ENCODE measurements around the gene MBL2.

Gene MBL2

DNA sequence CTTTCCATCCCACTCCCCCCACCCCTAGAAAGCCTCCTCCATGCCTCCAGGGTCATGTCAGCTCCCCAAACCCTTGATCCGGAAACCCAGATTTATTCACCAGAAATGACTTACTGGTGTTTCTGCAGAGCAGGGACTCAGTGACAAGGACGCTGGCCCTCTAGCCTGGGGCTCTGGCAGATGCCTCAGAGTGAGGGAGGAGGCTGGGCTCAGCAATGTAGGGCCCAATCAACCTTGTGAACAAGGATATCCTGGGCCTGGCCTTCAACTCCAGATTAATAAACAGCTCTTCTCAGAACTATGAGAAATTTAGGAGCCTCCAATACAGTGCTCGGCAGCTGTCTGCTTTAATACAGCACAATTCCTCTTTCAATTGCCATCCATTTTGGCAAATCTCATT is at the start of gene MBL2:
MBL2 (minus strand) TSS at position 162 of the 400 bp plus-strand sequence. CDS start 1,149 bp downstream, outside the sequence.
- no peak for DNase-seq

DNA sequence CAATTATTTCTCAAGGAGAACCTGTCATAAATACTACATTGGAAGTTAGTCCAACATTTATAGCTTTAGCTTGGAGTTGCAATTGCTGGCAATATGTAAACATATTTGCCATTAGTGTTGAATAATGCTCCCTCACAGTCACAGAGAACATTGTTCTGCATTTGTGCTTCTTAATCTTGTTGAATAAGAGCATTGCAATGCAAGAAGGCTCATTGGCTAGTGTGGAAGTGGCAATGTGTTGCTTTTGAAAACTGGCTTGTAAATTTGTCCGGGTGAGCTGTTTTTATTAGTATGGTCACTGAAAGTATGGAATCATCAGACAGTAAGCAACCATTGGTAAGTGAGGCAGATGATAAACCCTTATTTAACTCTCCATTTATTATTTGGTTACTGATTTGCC is 47.7 kb upstream of the MBL2 start:
- no peak for DNase-seq

DNA sequence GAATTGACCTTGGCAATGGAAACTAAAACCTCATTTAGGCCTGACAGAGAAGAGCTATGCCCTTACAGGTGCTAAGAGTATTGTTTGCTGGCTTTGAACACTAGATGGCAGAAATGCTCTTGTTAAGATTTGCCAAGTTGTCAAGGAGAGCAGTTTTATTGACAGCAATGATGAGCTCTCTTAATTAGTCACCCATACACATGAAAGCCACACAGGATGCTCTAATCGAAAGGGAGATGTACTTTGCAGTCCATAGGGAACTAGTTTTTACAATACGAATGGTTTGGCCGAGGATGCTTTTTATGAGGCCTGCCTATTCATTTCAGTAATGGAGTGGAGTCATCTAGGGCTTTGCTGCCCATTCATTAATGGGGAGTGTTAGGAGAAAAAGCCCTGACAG is 45.4 kb upstream of the MBL2 start:
- peak; percentile 66 for DNase-seq

DNA sequence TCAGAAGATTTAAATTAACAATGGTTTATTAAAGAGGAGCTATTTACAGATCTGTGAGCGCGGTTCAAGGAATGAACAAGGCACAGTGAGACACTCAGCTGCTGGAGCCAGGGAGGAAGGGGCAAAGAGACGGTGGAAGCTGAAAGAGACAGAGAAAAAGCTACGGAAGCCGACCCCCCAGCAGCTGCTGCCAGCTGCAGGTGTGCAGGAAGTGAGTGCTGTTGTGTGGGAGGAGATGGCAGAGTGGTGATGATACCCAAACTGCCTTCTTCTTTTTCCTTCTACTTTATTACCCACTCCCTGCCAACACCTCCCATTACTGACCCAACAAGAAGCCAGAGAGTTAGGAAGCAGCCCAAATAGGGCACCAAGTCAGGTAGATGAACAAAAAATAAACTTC is 41.9 kb upstream of the MBL2 start:
- DNase-seq: no peak

DNA sequence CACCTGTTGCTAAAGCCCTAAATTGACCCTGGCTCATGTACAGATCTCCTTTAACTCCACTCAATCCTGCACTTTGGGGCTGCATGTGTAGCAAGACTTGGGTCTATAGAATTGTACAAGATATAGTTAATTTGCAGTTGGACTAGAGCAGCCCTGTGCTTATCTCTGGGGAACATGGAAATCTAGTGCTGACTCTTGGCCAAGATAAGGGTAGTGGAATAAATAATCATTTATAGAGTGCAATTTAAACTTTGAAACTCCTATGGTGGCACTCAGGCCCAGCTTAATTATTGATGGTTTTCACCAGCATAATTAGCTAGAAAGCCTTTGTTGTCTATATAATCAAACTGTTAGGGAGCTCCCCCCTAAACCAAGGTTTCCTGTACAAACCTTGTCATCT is 39.2 kb upstream of the MBL2 start:
- no peak for DNase-seq

DNA sequence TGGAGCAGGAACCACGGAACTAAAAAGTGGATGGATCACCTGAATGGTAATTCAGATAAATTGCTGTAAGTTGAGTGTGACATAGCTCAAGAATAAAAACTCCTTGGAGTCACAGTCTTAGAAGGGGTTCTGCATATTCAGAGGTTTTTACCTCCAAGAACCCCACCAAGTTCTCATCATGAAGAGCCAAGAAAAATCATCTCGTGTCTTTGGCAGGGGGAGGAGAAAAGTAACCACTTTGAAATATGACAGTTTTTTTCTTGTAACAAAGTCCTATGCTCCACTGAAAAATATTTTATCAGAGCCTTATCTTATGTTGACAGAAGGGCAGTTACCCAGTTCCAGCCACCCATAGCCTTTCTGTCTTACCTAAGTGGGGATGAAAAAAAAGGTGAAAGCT is 38.2 kb upstream of the MBL2 start:
- DNase-seq: no peak

DNA sequence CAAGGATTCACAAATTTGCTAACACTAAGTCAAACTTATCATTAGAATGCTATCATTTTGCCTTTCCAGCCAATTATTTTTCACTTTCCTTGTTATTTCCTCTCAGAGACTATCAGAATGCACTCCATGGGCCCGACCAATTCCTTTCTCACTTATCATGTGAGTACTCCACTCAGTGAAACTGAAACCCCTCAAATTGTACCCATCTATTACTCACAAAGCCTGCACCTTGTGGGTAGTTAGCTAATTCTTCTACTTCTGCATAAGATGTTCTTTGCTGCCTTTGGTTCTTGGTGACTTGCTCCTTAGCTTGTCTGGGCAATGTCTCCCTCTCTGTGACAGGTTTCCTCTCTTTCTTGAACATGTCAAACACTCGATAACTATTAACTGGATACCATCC is 35.2 kb upstream of the MBL2 start:
- no peak for DNase-seq

DNA sequence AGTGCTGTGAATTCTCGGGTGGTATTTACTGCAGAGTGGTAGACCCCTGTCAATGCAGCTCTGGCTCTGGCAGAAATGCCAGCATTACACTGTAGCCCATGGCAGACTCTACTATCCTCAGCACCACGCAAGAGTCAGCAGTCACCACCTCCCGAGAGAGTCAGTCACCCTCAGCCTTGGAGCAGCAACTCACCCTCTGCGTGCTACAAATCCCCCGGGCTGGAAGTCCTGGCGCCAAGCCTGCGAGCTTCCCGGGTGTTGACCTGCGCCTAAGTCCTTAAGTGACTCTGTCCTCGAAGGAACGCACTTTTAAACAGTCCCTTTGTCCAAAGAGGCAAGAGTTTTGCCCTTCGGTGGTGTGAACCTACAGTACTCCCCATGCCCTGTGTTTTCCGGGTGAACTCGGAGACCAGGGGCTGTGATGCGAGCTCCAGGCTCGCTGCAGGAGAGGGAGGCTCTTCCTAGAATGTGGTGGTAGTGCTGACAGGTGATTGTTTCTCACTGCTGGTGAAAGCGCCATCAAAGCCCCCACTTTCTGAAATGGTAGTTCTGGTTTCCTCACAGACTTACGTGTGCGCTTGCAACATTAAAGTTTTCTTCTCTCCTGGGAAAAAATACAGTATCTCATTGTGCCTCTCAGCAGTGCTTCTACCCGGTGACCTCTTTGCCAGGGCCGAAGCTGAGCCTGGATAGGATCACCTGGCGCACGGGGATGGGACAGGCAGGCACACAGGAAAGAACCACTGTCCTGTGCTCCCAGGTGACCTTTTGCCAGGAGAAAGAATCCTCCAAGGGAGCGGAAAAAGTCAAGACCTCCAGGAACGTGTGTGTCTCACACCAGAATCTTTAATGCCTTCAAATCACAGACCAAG is 33.1 kb upstream of the MBL2 start:
- no peak for DNase-seq

DNA sequence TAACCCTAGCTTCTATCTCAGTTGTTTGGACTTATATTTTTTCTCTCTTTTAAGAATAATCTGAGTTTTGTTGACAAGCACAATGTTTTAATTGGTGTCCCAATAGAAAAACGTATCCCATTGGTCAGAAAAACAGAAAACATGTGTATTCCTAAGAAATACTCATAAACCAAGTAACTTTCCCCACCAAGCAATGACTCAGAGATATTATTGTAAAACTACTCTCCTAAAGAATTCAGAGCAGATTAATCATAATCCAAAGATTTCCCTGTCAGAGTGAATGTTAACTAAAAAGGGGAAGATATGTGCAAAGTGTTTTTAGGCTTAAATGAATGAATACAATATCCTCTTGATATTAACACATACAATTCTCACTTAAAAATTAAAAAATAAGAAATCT is 29.4 kb upstream of the MBL2 start:
- peak; percentile 40 for DNase-seq

DNA sequence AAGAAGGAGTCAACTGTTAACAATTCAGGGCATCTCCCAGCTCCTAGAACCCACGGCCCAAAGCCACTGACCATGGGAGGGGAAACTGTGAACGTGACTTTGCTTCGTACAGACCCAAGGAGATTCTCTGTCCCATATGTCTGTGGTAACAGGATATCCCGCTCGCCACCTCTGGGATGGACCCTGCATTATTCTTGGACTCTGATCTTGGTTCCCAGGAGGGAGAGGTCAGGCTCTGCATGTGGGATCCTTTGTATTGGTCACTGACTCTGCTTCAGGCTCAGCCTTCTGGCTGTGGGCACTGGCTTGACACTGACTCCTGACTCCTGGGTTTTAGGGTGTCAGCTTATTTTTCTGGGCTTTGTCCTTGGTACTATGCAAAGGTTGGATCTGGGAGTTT is 13.5 kb upstream of the MBL2 start:
- DNase-seq: no peak

DNA sequence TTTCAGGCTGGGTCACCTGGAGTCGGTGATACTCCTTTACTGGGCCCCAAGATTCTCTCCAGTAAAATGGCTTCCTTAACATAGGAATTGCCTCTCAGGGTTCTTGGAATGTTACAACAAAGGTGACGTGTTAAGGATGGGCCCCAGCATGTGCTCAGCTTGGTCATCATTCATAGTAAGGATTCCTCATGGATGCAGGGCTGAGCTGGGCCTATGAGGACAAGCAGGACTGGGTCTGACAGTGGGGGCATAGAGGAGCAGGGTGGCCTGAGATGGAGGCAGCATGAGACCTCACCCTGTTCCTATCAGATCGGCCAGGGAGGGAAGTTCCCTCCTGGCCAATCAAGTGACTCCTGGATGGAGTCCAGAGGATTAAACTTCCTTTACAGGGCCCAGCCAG is 12.8 kb upstream of the MBL2 start:
- DNase-seq: no peak

DNA sequence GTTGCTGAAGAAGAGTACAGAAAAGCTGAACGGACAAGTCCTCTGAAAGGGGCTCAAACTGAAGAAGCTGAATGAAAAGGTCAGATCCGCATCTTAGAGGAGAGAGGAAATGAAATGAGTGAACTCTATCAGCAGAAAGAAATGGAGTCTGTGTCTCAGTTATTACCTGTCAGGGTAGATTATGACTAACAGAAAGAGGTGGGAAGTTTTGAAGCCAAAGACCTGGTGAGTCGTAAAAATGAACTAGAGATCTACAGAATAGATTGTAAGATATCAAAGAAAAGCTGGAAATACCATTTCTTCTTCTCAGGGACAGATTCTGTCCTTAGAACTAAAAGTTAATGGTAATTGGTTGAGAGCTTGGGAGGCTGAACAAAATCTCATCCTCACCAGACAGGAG is 11.1 kb upstream of the MBL2 start:
- DNase-seq: no peak

DNA sequence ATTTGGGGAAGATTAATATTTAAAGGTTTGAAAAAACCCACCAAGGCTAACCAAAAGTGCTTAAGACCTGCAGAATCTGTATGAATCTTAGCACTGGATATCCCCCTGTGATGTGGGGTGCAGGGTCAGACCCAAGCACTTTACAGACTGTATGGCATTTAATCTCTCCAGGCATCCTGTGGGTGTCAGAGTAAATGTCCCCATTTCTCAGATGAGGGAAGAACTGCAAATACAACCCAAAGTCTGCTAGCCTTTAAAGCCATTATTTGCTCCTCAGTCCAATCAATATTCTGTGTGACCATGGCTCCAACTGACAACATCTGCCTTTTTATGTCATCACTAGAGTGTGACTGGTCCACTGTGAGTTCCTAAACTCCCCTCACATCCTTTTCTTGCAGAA is 10.0 kb upstream of the MBL2 start:
- no peak for DNase-seq

DNA sequence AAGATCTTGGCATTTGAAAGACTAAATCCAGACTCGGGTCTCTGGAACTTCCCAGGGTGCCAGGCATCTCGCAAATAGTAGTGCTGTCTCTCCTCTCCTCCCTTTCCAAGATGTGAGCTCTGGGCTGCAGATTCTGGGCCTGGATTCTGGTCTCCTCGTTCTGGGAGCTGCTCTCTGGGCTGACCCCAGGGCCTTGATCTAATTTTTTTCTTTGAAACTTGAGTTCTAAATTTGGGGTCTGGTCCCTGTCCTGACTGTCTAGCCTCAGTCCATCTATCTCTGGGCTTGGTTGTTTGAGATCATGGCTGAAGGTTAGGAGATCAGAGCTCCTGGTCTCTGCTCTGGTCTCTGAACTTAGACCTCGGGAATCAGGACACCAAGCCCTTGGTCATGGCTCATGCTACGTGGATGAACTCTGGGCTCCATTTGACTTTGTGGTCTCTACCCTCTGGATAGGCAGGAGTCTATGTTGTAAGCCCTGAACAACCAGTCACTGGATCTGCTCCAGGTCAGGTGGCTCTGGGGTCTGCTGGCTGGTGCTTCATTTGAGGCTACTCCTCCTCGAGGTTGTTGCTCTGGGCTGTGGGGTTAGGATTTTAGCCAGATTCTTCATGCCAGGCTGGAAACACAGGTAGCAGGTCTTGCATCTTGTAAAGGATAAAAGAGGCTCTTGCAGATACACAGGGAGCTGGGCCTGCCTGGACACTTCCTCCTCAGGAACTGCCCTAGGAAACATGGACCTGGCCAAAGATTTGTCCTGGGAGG is 8.0 kb upstream of the MBL2 start:
- DNase-seq: no peak

DNA sequence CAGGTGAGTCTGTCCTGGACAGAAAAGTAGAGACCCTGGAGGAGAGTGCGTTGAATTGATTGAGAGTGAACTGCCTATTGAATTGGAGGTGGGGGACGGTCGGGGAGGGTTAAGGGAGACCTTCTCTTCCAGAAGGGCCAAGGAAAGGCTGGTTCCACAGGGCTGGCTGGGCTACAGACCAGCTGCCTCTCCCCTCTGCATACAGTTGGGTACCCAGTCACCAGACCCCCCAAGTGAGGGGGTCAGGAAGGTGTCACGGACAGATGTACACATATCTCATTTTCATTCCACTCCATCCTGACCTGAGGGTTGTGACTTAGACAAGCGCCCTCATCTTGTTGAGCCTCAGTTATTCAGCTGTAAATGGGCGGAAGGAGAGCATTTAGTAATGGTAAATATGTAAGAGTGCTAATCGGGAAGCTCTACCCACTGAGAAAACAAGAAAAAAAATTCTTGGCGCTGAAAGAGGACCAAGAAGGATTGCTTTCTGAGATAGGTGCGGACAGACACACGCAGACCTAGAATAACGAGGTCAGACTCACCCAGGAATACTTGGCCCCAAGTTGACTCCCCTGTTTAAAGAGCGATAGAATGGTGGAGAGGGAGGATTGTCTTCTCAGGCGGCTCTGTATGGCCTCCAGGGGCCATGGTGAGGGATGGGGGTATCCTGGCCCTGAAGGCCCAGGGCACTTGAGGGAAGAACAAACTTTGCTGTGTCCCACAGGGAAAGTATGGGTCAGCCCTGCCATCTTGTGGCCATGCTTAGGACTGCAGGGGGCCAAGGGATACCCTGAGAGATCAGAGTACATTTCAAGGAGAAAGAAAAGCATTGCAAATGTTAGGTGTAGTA is 7.2 kb upstream of the MBL2 start:
- peak; percentile 58 for DNase-seq

DNA sequence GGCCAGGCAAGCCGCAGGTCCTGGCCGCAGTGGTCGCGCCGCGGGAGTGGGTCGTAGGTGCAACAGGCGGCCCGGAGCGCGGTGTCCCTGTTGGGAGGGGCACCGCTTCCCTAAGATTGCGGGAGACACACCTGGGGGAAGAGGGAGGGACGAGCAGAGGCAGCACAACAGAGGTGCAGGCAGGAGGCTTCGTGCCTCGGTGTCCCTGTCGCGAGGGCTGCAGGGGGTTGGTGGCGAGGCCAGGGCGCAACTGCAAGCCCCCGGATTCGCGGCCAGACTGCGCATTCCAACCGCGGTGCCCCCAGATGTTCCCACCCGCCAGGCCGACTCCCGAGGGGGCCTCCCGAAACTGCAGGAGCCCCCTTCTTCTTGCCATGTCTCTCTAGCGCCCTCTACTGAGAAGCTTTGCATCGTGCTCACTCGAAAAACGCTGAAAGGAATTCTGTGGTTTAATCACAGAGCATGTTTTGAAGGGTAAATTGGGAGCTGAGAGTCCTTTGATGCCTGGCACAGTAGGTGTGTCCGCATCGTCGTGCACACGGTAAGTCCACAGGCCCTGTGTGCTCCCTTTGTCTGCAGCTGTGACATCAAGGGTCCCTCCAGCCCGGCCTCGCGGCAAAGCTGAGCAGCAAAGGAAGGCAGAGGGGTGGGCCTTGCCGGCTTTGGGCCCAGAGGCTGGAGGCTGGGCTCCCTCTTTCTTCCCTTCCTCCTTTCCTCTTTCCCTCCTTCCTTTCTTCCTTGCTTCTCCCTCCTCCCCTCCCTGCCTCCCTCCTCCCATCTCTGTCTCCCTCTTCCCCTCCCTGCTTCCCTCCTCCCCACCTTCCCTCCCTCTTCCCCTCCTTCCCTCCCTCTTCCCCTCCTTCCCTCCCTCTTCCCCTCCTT is 6.2 kb upstream of the MBL2 start:
- peak; percentile 43 for DNase-seq

DNA sequence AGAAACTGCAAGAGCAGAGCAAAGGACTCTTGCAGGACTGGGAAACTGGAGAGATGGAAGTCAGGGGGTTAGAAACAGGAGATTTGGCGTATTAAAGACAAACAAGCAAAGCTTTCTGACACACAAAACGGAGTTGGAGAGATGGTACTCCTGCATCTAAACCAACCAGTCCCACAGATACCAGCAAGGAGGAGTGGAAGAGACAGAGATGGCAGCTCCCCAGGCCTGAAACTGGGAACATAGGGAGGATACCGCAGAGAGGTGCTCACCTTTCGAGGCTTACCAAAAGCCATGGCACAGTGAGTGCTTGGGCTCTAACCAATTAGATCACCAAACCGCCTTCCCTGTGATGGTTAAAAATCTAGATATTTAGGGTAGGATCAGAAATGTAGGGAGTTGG is 4.8 kb upstream of the MBL2 start:
- DNase-seq: no peak

DNA sequence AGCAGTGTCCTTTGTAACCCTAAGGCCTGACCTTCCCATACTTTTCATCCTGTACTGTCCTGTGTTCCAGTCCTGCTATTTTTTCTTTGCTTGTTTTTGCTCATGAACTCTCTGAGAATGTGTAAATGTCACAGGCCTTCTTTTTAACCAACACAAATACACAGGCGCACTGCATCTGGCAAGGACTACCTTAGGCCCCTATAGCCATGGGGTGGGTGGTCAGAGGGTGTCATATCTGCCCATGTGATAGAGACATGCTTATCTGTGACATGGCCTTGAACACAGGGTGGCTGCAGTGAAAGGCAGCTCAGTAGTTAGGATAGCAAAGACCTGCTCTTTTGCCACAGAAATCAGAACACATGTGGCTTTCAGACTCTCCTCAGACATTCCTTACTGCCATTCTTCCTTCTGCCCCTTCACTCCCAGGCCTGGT is 3.9 kb upstream of the MBL2 start:
- DNase-seq: no peak

DNA sequence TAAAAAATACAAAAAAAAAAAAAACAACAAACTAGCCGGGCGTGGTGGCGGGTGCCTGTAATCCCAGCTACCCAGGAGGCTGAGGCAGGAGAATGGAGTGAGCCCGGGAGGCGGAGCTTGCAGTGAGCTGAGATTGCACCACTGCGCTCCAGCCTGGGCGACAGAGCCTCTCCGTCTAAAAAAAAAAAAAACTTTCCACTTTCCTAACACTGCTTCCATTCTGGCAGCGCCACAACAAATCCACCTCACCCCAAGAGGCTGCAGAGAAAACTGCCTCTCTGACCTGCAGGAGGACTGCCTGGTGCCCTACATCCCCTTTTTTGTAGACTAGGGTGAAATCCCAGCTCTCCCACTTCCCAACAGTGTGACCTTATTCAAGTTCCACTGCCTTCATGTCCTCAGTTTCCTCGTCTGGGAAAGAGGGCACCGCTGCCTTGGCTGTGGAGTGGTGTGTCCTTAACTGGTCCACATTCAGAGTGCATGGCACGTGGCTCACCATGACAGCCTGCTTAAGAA is 2.6 kb upstream of the MBL2 start:
- no peak for DNase-seq

DNA sequence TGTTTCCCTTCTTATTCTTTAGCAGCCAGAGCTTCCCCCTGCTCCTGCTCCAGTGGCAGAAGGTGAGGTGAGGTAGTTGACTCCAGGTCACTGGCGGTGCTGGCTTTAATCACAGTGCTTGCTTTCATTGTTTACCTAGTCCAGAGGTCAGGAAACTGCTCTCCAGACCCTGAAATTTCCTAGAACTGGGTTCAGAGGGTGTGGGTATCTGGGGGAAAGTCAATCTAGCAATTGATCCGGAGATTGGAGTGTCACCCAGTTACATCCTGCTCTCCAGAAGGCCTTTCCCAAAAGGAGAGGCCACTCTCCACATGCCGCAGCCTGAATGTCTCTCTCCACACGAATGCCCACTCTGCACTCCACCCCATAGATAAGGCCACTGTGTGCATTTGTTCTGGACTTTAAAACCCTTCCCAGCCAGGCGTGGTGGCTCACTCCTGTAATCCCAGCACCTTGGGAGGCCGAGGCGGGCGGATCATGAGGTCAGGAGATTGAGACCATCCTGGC is 2.1 kb upstream of the MBL2 start:
- DNase-seq: no peak

DNA sequence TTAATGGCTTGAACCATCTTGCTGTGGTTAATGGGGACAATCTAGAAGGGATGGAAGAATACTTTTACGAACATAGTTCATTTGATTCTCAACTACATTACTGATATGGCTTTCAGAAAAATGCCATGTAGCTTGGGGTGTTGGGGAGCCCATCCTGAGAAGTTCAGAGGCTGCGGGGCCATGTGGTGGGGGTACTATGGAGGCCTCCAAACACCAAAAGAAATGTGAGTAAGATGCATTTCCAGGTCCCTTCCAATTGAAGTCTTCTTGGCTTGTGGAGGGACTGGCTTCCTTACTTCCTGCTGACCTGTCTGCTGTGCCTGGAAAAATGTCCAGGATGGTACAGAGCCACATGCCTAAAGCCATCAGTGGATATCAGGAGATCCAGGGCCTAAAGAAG is 1.6 kb upstream of the MBL2 start:
- no peak for DNase-seq

Data from fibroblast of upper back skin (primary cell).